Measurements from ENCODE around the gene DENND5B. TPM values are rescaled to one million over a fixed set of nuclear protein-coding genes. Genes with fewer than 3 reads are reported as not detected.

Gene DENND5B
- total and polyA plus RNA-seq, 2 of the 4 experiments (the other 2 are of a cell fraction): 5.5 to 13.4 TPM

DNA sequence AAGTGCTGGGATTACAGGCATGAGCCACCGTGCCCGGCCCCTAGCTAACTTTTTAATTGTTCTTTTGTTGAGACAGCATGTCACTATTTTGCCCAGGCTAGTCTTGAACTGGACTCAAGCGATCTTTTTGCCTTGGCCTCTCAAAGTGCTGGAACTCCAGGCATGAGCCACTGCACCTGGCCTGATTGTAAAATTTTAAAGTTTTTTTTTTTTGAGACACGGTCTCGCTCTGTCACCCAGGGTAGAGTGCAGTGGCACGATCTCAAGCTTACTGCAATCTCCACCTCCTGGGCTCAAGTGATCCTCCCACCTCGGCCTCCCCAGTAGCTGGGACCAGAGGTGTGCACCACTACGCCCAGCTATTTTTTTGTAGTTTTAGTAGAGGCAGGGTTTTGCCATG, 185.9 kb downstream of the DENND5B start:
- no peak for ATAC-seq (ENCODE audit: low read depth)
- POLR2A ChIA-PET (ENCODE audit: unreplicated experiment): no interaction called here
- WGBS, 2 experiments (ENCODE audit: extremely low coverage in 2 of 2, insufficient read length in 1 of 2): 92% methylated on average over 5 of the region's 8 CpGs; no CpG with 5 or more reads in 1 of the 2 experiments

More for the DNA sequence above, 185.9 kb downstream of the DENND5B start:
- Histone ChIP-seq H3K4ac (ENCODE audit: low read depth, low read length) (no peak overlapping the region), H4K8ac (ENCODE audit: low read depth in 2 of 2, low read length in 2 of 2) (no peak overlapping the region), H3K4me1 (ENCODE audit: control insufficient read depth, insufficient read depth, low read length) (no peaks in the 10 kb centered on the region), H3K9ac (ENCODE audit: low read depth, low read length) (no peak overlapping the region), H2BK5ac (ENCODE audit: low read depth, low read length, poor library complexity, severe bottlenecking) (no peak overlapping the region), H3K9me1 (ENCODE audit: insufficient read depth, low read length) (no peaks in the 10 kb centered on the region; the same call in 1 of the 2 replicates), H2BK15ac (ENCODE audit: low read depth, low read length) (no peak overlapping the region), H3K9me3 (ENCODE audit: control insufficient read depth, insufficient read depth, low read length) (no peaks in the 10 kb centered on the region), H3K4me2 (ENCODE audit: low read depth, low read length) (no peak overlapping the region), H2AFZ (replicated peaks; ENCODE audit: low read length, poor library complexity) (no peak overlapping the region), H3K79me1 (ENCODE audit: low read depth in 1 of 2, low read length in 2 of 2) (no peaks in the 10 kb centered on the region), H3K18ac (ENCODE audit: low read depth, low read length) (no peak overlapping the region), H2AK9ac (replicated peaks; ENCODE audit: low read depth, low read length, poor library complexity) (no peak overlapping the region), H3K14ac (replicated peaks; ENCODE audit: low read depth, low read length) (no peak overlapping the region), H2BK120ac (ENCODE audit: low read depth, low read length) (no peak overlapping the region), H4K5ac (ENCODE audit: low read depth, low read length) (no peak overlapping the region), H3K23ac (ENCODE audit: low read depth, low read length) (no peak overlapping the region), H3K56ac (ENCODE audit: extremely low read depth, insufficient read depth, low read length) (no peak overlapping the region), H4K91ac (ENCODE audit: insufficient read depth, low read depth, low read length) (no peak overlapping the region), H3K27ac (ENCODE audit: insufficient read depth, low read length) (no peak overlapping the region), H2BK20ac (ENCODE audit: low read depth, low read length) (no peak overlapping the region), H4K20me1 (ENCODE audit: insufficient read depth, low read length) (no peaks in the 10 kb centered on the region), H3K4me3 (ENCODE audit: insufficient read depth, low read depth, low read length) (no peak overlapping the region), H3K27me3 (ENCODE audit: control insufficient read depth, insufficient read depth, low read length) (no peaks in the 10 kb centered on the region), H3K36me3 (ENCODE audit: control insufficient read depth, insufficient read depth, low read length) (no peaks in the 10 kb centered on the region), H2AK5ac (ENCODE audit: low read depth, low read length) (no peak overlapping the region)
- no peak for DNase-seq
- dilution Hi-C loops (cut with HindIII; ENCODE audit: low sequenced_read_pairs, unreplicated experiment) (no loop called here), intact Hi-C loops (cut with micrococcal nuclease) (no loop called here), in situ Hi-C loops (cut with MboI; ENCODE audit: low sequenced_read_pairs) (no loop called here)
- BruUV-seq (replicated peaks): no TSS peak
- TF ChIP-seq RFX5 (IDR thresholded peaks at IDR 0.05; ENCODE audit: low read depth, low read length) (no peak), MAZ (IDR thresholded peaks at IDR 0.05; ENCODE audit: borderline replicate concordance, low read depth, low read length) (no peak)
- CTCF ChIA-PET: no interaction called here

All from IMR-90 (cell line).